OCI-LY1 (cell line): ENCODE measurements around the gene AP1B1.

Source experiments
- H2AFZ ChIP-seq: fragments of 200-600 bp; sonication (generic), shearing (Covaris generic); 2 replicates; pipeline ENCODE4 v1.6.0; 2014; ENCODE audit warnings: antibody characterized with exemption, mild to moderate bottlenecking, low read length
- H3F3A ChIP-seq: fragments of 200-600 bp; sonication (generic), shearing (Covaris generic); 2 replicates; pipeline ENCODE4 v1.6.0; 2014; ENCODE audit warnings: mild to moderate bottlenecking, antibody characterized with exemption, low read length, moderate library complexity; ENCODE audit not compliant: insufficient read depth
- H3K27ac ChIP-seq: fragments of 200-600 bp; sonication (generic); 2 replicates; pipeline ENCODE4 v1.5.1; 2014; ENCODE audit warnings: low read length, mixed run types, mild to moderate bottlenecking, low read depth; ENCODE audit not compliant: poor library complexity, severe bottlenecking
- H3K27me3 ChIP-seq: fragments of 200-600 bp; sonication (generic); 2 replicates; pipeline ENCODE4 v1.6.0; 2014; ENCODE audit warnings: antibody characterized with exemption, mild to moderate bottlenecking, low read length, moderate library complexity; ENCODE audit not compliant: insufficient read depth
- H3K36me3 ChIP-seq: fragments of 200-600 bp; sonication (generic); 2 replicates; pipeline ENCODE4 v1.6.1; 2014; ENCODE audit warnings: mild to moderate bottlenecking, antibody characterized with exemption, low read length, moderate library complexity, mixed read lengths; ENCODE audit not compliant: insufficient read depth
- H3K4me1 ChIP-seq: fragments of 200-600 bp; sonication (generic); 2 replicates; pipeline ENCODE4 v1.5.1; 2014; ENCODE audit warnings: mild to moderate bottlenecking, low read length, moderate library complexity; ENCODE audit not compliant: insufficient read depth, severe bottlenecking
- H3K4me2 ChIP-seq: fragments of 200-600 bp; sonication (generic), shearing (Covaris generic); 2 replicates; pipeline ENCODE4 v1.6.1; 2014; ENCODE audit warnings: low read length
- H3K4me3 ChIP-seq: fragments of 200-600 bp; sonication (generic); 2 replicates; pipeline ENCODE4 v1.5.1; 2014; ENCODE audit warnings: low read length, low read depth, mild to moderate bottlenecking, mixed read lengths; ENCODE audit not compliant: poor library complexity, severe bottlenecking
- H3K79me2 ChIP-seq: fragments of 200-600 bp; shearing (Covaris generic); 2 replicates; pipeline ENCODE4 v1.6.1; 2016; ENCODE audit warnings: mixed run types, low read length, mixed read lengths; ENCODE audit not compliant: insufficient read depth
- H3K9ac ChIP-seq: fragments of 200-600 bp; sonication (generic), shearing (Covaris generic); 2 replicates; pipeline ENCODE4 v1.6.1; 2014; ENCODE audit warnings: mild to moderate bottlenecking, low read length, mixed read lengths
- H3K9me2 ChIP-seq: fragments of 200-600 bp; sonication (generic), shearing (Covaris generic); 2 replicates; pipeline ENCODE4 v1.6.1; 2014; ENCODE audit warnings: low read depth, mild to moderate bottlenecking, low read length, mixed read lengths
- H3K9me3 ChIP-seq: fragments of 200-600 bp; shearing (Covaris generic); 2 replicates; pipeline ENCODE4 v1.6.1; 2014; ENCODE audit warnings: low read length, mixed read lengths
- H4K20me1 ChIP-seq: fragments of 200-600 bp; sonication (generic), shearing (Covaris generic); 2 replicates; pipeline ENCODE4 v1.6.0; 2016; ENCODE audit warnings: mild to moderate bottlenecking, low read length; ENCODE audit not compliant: insufficient read depth
- EZH2 ChIP-seq: fragments of 200-600 bp; sonication (generic), shearing (Covaris generic); IDR thresholded peaks from 2 replicates; pipeline ENCODE4 v1.8.0; 2017; ENCODE audit warnings: borderline replicate concordance, mixed run types, mild to moderate bottlenecking, antibody characterized with exemption, low read length, moderate library complexity, mixed read lengths
- TF ChIP-seq, protein P1 (sequence below): fragments of 200-600 bp; sonication (generic), shearing (Covaris generic); IDR thresholded peaks from 2 replicates; pipeline ENCODE4 v1.5.1; 2017; ENCODE audit warnings: mild to moderate bottlenecking, antibody characterized with exemption, low read length, moderate library complexity, mixed read lengths

AP1B1 gene

DNA sequence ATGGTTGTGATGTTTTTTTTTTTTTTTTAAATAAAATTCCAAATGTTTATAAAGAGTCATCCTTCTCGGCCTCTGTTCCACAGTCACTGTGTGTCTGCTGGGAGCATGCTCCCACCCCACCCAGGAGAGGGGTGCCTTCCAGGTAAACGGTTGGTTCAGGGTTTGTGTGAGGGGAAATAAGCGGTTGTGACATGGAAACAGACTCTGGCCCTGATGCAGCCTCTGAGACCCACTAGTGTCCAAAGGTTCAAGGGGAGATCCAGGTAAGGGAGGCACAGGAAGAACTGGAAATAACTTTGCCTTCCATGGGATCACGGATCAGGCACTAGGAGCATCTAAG, 87.9 kb downstream of the AP1B1 start:
- Histone ChIP-seq H2AFZ (no peak overlapping the region), H3K4me1 (no peaks in the 10 kb centered on the region), H3K27me3 (no peaks in the 10 kb centered on the region), H3K4me2 (no peak overlapping the region), H3K9ac (no peak overlapping the region), H3K9me3 (no peaks in the 10 kb centered on the region), H3K9me2 (no peaks in the 10 kb centered on the region), H3K79me2 (no peaks in the 10 kb centered on the region), H3K4me3 (no peak overlapping the region), H3K36me3 (peaks cover 58% of the 10 kb centered on the region), H3K27ac (no peak overlapping the region), H3F3A (no peaks in the 10 kb centered on the region), H4K20me1 (no peaks in the 10 kb centered on the region)
- TF ChIP-seq, protein P1, sequence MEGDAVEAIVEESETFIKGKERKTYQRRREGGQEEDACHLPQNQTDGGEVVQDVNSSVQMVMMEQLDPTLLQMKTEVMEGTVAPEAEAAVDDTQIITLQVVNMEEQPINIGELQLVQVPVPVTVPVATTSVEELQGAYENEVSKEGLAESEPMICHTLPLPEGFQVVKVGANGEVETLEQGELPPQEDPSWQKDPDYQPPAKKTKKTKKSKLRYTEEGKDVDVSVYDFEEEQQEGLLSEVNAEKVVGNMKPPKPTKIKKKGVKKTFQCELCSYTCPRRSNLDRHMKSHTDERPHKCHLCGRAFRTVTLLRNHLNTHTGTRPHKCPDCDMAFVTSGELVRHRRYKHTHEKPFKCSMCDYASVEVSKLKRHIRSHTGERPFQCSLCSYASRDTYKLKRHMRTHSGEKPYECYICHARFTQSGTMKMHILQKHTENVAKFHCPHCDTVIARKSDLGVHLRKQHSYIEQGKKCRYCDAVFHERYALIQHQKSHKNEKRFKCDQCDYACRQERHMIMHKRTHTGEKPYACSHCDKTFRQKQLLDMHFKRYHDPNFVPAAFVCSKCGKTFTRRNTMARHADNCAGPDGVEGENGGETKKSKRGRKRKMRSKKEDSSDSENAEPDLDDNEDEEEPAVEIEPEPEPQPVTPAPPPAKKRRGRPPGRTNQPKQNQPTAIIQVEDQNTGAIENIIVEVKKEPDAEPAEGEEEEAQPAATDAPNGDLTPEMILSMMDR, result no peak
- TF ChIP-seq EZH2, result no peak

- no peak for TF ChIP-seq EZH2
- TF ChIP-seq, protein P1, result no peak
- H3F3A ChIP-seq, result no peaks in the 10 kb centered on the region
- H3K36me3 ChIP-seq, result peaks cover 69% of the 10 kb centered on the region
These were observed 89.1 kb downstream of the AP1B1 start for GRCh38 chr22:29299136-29299900.

DNA sequence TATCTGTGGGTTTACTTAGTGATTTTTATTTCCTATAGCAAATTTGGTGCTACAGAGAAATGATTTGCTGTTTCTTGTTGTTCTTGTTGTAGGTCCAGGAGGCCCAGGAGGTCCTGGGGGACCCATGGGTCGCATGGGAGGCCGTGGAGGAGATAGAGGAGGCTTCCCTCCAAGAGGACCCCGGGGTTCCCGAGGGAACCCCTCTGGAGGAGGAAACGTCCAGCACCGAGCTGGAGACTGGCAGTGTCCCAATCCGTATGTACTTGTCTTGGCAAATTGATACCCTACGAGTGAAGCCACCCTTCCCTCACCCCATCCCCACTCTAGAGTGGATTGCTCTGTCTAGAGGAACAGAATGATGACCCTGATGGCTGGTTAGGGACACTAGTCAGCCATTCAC, 89.7 kb downstream of the AP1B1 start:
- Histone ChIP-seq H3K27me3 (no peaks in the 10 kb centered on the region), H3K9ac (no peak overlapping the region), H3K36me3 (peaks cover 76% of the 10 kb centered on the region), H3K9me3 (no peaks in the 10 kb centered on the region), H3F3A (no peaks in the 10 kb centered on the region), H3K9me2 (no peaks in the 10 kb centered on the region), H3K4me2 (no peak overlapping the region), H3K4me3 (no peak overlapping the region), H3K4me1 (no peaks in the 10 kb centered on the region), H2AFZ (no peak overlapping the region), H3K27ac (no peak overlapping the region), H3K79me2 (no peaks in the 10 kb centered on the region), H4K20me1 (no peaks in the 10 kb centered on the region)
- TF ChIP-seq EZH2, result no peak
- TF ChIP-seq, protein P1, result no peak

More at GRCh38 chr22:29299136-29299900, 89.1 kb downstream of the AP1B1 start:
- Histone ChIP-seq H3K4me1 (no peaks in the 10 kb centered on the region), H3K27me3 (no peaks in the 10 kb centered on the region), H3K9ac (no peak overlapping the region), H3K79me2 (no peaks in the 10 kb centered on the region), H3K4me2 (no peak overlapping the region), H4K20me1 (no peaks in the 10 kb centered on the region), H2AFZ (no peak overlapping the region), H3K9me3 (no peaks in the 10 kb centered on the region), H3K4me3 (no peak overlapping the region), H3K27ac (no peak overlapping the region), H3K9me2 (no peaks in the 10 kb centered on the region)
